Breast epithelium (tissue), 3 donors: ENCODE data around the gene RINL.

ENCODE experiments used
- CTCF ChIP-seq, 3 donors: fragments of 450-650 bp; IDR thresholded peaks; one replicate each; pipeline ENCODE4 v1.5.1; 2016 to 2017; ENCODE audit warnings: antibody characterized with exemption in 3 of 3, mild to moderate bottlenecking in 3 of 3, moderate library complexity in 3 of 3
- POLR2AphosphoS5 ChIP-seq, 3 donors: sonication (generic); formaldehyde crosslinking; IDR thresholded peaks; one replicate each; pipeline ENCODE4 v1.6.1; 2017; ENCODE audit warnings: antibody characterized with exemption in 3 of 3

GRCh38 chr19:38870612-38871011, 7.5 kb downstream of the RINL start:
- no peak for TF ChIP-seq POLR2AphosphoS5 (IDR thresholded peaks at IDR 0.05)
- TF ChIP-seq CTCF (IDR thresholded peaks at IDR 0.05) = no peak
